Fibroblast of skin of left quadriceps (primary cell): ENCODE measurements around the gene SNAPC1.
A peak's percentile ranks its signal among the peaks of the same experiment; 100 is the strongest.
"Not testable (repeated sequence)": the region's sequence is repeated elsewhere in the genome, so short reads cannot be mapped to it uniquely, and the experiment has no call there.

Experiments used
- DNase-seq, 2 experiments: peaks; one replicate each; pipeline ENCODE4 v3.0.0-alpha.2; 2013; ENCODE audit warnings: low read depth in 2 of 2

The SNAPC1 gene

GRCh38 chr14:61761959-61762786, at the start of gene SNAPC1:
SNAPC1 (plus strand) TSS chr14:61762420; CDS start chr14:61762461, 41 bp downstream.
- peak; percentile 95 for DNase-seq

GRCh38 chr14:61713724-61714437, 48.3 kb upstream of the SNAPC1 start:
- no peak for DNase-seq

GRCh38 chr14:61716956-61717355, 45.3 kb upstream of the SNAPC1 start:
- no peak for DNase-seq

- DNase-seq: no peak
These were observed 44.2 kb upstream of the SNAPC1 start for GRCh38 chr14:61718039-61718438.

- no peak for DNase-seq
These were observed 42.6 kb upstream of the SNAPC1 start for GRCh38 chr14:61719344-61720293.

- no peak for DNase-seq
These were observed 41.9 kb upstream of the SNAPC1 start for GRCh38 chr14:61720294-61720661.

GRCh38 chr14:61720741-61721140, 41.5 kb upstream of the SNAPC1 start:
- no peak for DNase-seq

- no peak for DNase-seq
These were observed 38.1 kb upstream of the SNAPC1 start for GRCh38 chr14:61724133-61724532.

- DNase-seq: no peak
These were observed 35.2 kb upstream of the SNAPC1 start for GRCh38 chr14:61726778-61727658.

- no peak for DNase-seq
These were observed 31.4 kb upstream of the SNAPC1 start for GRCh38 chr14:61730756-61731373.

GRCh38 chr14:61733972-61734371, 28.2 kb upstream of the SNAPC1 start:
- no peak for DNase-seq

GRCh38 chr14:61736751-61737150, 25.5 kb upstream of the SNAPC1 start:
- DNase-seq: no peak

GRCh38 chr14:61737915-61738314, 24.3 kb upstream of the SNAPC1 start:
- DNase-seq: no peak

- DNase-seq: no peak
These were observed 23.1 kb upstream of the SNAPC1 start for GRCh38 chr14:61739133-61739532.

GRCh38 chr14:61742371-61742770, 19.8 kb upstream of the SNAPC1 start:
- DNase-seq: no peak

- DNase-seq: no peak
These were observed 18.0 kb upstream of the SNAPC1 start for GRCh38 chr14:61744238-61744637.

GRCh38 chr14:61746346-61746745, 15.9 kb upstream of the SNAPC1 start:
- not testable (repeated sequence) for DNase-seq

- no peak for DNase-seq
These were observed 15.3 kb upstream of the SNAPC1 start for GRCh38 chr14:61746881-61747280.

GRCh38 chr14:61747342-61747741, 14.9 kb upstream of the SNAPC1 start:
- DNase-seq: no peak

GRCh38 chr14:61749264-61749663, 13.0 kb upstream of the SNAPC1 start:
- DNase-seq: no peak

- no peak for DNase-seq
These were observed 12.4 kb upstream of the SNAPC1 start for GRCh38 chr14:61749867-61750266.
